Measurements from ENCODE around the gene CMKLR1.
A peak's percentile ranks its signal among the peaks of the same experiment; 100 is the strongest.

Gene CMKLR1

GRCh38 chr12:108304633-108305032 is 34.5 kb downstream of the CMKLR1 start:
- Histone ChIP-seq H3K27ac (ENCODE audit: insufficient read depth in 1 of 2, low read depth in 1 of 2, low read length in 2 of 2, poor library complexity in 1 of 2, severe bottlenecking in 2 of 2) (no peak overlapping the region), H3K27me3 (replicated peaks in 2 of 5; ENCODE audit: control insufficient read depth in 4 of 5, insufficient read depth in 5 of 5, low read length in 4 of 5) (no peaks in the 10 kb centered on the region), H3K4me1 (ENCODE audit: control extremely low read depth in 1 of 4, control insufficient read depth in 4 of 4, insufficient read depth in 4 of 4, low read length in 3 of 4) (peaks cover 0 to 58% (median 33%) of the 10 kb centered on the region in 4 experiments), H3K9me3 (ENCODE audit: control extremely low read depth in 1 of 5, control insufficient read depth in 4 of 5, insufficient read depth in 2 of 5, low read depth in 1 of 5, low read length in 4 of 5) (no peaks in the 10 kb centered on the region), H3K4me3 (ENCODE audit: control insufficient read depth in 1 of 7, extremely low read depth in 1 of 7, insufficient read depth in 4 of 7, low read depth in 2 of 7, low read length in 6 of 7) (no peak overlapping the region), H3K36me3 (ENCODE audit: control insufficient read depth in 4 of 4, insufficient read depth in 4 of 4, low read length in 3 of 4) (no peaks in the 10 kb centered on the region)
- CTCF ChIA-PET, result interaction anchor here (1.0 to 3.7 kb wide), 3 partner anchors 9 to 15 kb away, joined by 3 to 14 read pairs (median 3); no protein-coding TSS in a partner anchor
- POLR2A ChIA-PET, result interaction anchor here (0.7 kb wide), 1 partner anchor 19 kb away, joined by 3 read pairs; no protein-coding TSS in a partner anchor
- DNase-seq, result no peak
- WGBS (ENCODE audit: insufficient coverage), result 63% methylated on average over 7 of the region's 7 CpGs

GRCh38 chr12:108303703-108304102 is 35.4 kb downstream of the CMKLR1 start:
- ChIA-PET POLR2A (interaction anchor here (0.7 kb wide), 1 partner anchor 9 kb away, joined by 3 read pairs; no protein-coding TSS in a partner anchor), CTCF (interaction anchor here (1.5 to 2.0 kb wide), 2 partner anchors 9 kb away, joined by 4 to 5 read pairs; no protein-coding TSS in a partner anchor)
- H3K4me1 ChIP-seq (ENCODE audit: control extremely low read depth in 1 of 4, control insufficient read depth in 4 of 4, insufficient read depth in 4 of 4, low read length in 3 of 4), result peaks cover 0 to 57% (median 33%) of the 10 kb centered on the region in 4 experiments
- 98% methylated on average over 4 of the region's 8 CpGs for WGBS (ENCODE audit: insufficient coverage)
- DNase-seq, result no peak
- no peaks in the 10 kb centered on the region for H3K36me3 ChIP-seq (ENCODE audit: control insufficient read depth in 4 of 4, insufficient read depth in 4 of 4, low read length in 3 of 4)
- no peaks in the 10 kb centered on the region for H3K9me3 ChIP-seq (ENCODE audit: control extremely low read depth in 1 of 5, control insufficient read depth in 4 of 5, insufficient read depth in 2 of 5, low read depth in 1 of 5, low read length in 4 of 5)
- H3K27me3 ChIP-seq (replicated peaks in 2 of 5; ENCODE audit: control insufficient read depth in 4 of 5, insufficient read depth in 5 of 5, low read length in 4 of 5), result no peaks in the 10 kb centered on the region
- H3K27ac ChIP-seq (ENCODE audit: insufficient read depth in 1 of 2, low read depth in 1 of 2, low read length in 2 of 2, poor library complexity in 1 of 2, severe bottlenecking in 2 of 2), result no peak overlapping the region
- no peak overlapping the region for H3K4me3 ChIP-seq (ENCODE audit: control insufficient read depth in 1 of 7, extremely low read depth in 1 of 7, insufficient read depth in 4 of 7, low read depth in 2 of 7, low read length in 6 of 7)

GRCh38 chr12:108302403-108303311 is 36.5 kb downstream of the CMKLR1 start:
- Histone ChIP-seq H3K27me3 (replicated peaks in 2 of 5; ENCODE audit: control insufficient read depth in 4 of 5, insufficient read depth in 5 of 5, low read length in 4 of 5) (no peaks in the 10 kb centered on the region), H3K4me3 (ENCODE audit: control insufficient read depth in 1 of 7, extremely low read depth in 1 of 7, insufficient read depth in 4 of 7, low read depth in 2 of 7, low read length in 6 of 7) (no peak overlapping the region), H3K9me3 (ENCODE audit: control extremely low read depth in 1 of 5, control insufficient read depth in 4 of 5, insufficient read depth in 2 of 5, low read depth in 1 of 5, low read length in 4 of 5) (no peaks in the 10 kb centered on the region), H3K4me1 (ENCODE audit: control extremely low read depth in 1 of 4, control insufficient read depth in 4 of 4, insufficient read depth in 4 of 4, low read length in 3 of 4) (peaks cover 0 to 56% (median 33%) of the 10 kb centered on the region in 4 experiments), H3K36me3 (ENCODE audit: control insufficient read depth in 4 of 4, insufficient read depth in 4 of 4, low read length in 3 of 4) (no peaks in the 10 kb centered on the region), H3K27ac (ENCODE audit: insufficient read depth in 1 of 2, low read depth in 1 of 2, low read length in 2 of 2, poor library complexity in 1 of 2, severe bottlenecking in 2 of 2) (no peak overlapping the region)
- ChIA-PET CTCF (interaction anchor here (1.5 to 2.0 kb wide), 2 partner anchors 8 to 10 kb away, joined by 4 to 5 read pairs; no protein-coding TSS in a partner anchor), POLR2A (no interaction called here)
- 85% methylated on average over 16 of the region's 18 CpGs for WGBS (ENCODE audit: insufficient coverage)
- no peak for DNase-seq

- 57% methylated on average over 6 of the region's 6 CpGs for WGBS (ENCODE audit: insufficient coverage)
- CTCF ChIA-PET, result no interaction called here
- peak in 1 of 3 donors; percentile 46 for DNase-seq
These were observed 37.1 kb downstream of the CMKLR1 start for GRCh38 chr12:108302016-108302402.

GRCh38 chr12:108301346-108301745 is 37.8 kb downstream of the CMKLR1 start:
- peaks cover 3 to 52% (median 28%) of the 10 kb centered on the region in 4 experiments for H3K4me1 ChIP-seq (ENCODE audit: control extremely low read depth in 1 of 4, control insufficient read depth in 4 of 4, insufficient read depth in 4 of 4, low read length in 3 of 4)
- 100% methylated on average over 4 of the region's 6 CpGs for WGBS (ENCODE audit: insufficient coverage)
- H3K4me3 ChIP-seq (ENCODE audit: control insufficient read depth in 1 of 7, extremely low read depth in 1 of 7, insufficient read depth in 4 of 7, low read depth in 2 of 7, low read length in 6 of 7), result no peak overlapping the region
- DNase-seq, result no peak
- H3K9me3 ChIP-seq (ENCODE audit: control extremely low read depth in 1 of 5, control insufficient read depth in 4 of 5, insufficient read depth in 2 of 5, low read depth in 1 of 5, low read length in 4 of 5), result no peaks in the 10 kb centered on the region
- no peaks in the 10 kb centered on the region for H3K27me3 ChIP-seq (replicated peaks in 2 of 5; ENCODE audit: control insufficient read depth in 4 of 5, insufficient read depth in 5 of 5, low read length in 4 of 5)
- POLR2A ChIA-PET, result no interaction called here
- no peak overlapping the region for H3K27ac ChIP-seq (ENCODE audit: insufficient read depth in 1 of 2, low read depth in 1 of 2, low read length in 2 of 2, poor library complexity in 1 of 2, severe bottlenecking in 2 of 2)
- no peaks in the 10 kb centered on the region for H3K36me3 ChIP-seq (ENCODE audit: control insufficient read depth in 4 of 4, insufficient read depth in 4 of 4, low read length in 3 of 4)
- CTCF ChIA-PET, result interaction anchor here (0.9 kb wide), 1 partner anchor 11 kb away, joined by 3 read pairs; no protein-coding TSS in a partner anchor

More at GRCh38 chr12:108302016-108302402, 37.1 kb downstream of the CMKLR1 start:
- no peaks in the 10 kb centered on the region for H3K9me3 ChIP-seq (ENCODE audit: control extremely low read depth in 1 of 5, control insufficient read depth in 4 of 5, insufficient read depth in 2 of 5, low read depth in 1 of 5, low read length in 4 of 5)
- no peaks in the 10 kb centered on the region for H3K36me3 ChIP-seq (ENCODE audit: control insufficient read depth in 4 of 4, insufficient read depth in 4 of 4, low read length in 3 of 4)
- POLR2A ChIA-PET, result no interaction called here
- H3K27ac ChIP-seq (ENCODE audit: insufficient read depth in 1 of 2, low read depth in 1 of 2, low read length in 2 of 2, poor library complexity in 1 of 2, severe bottlenecking in 2 of 2), result no peak overlapping the region
- H3K4me3 ChIP-seq (ENCODE audit: control insufficient read depth in 1 of 7, extremely low read depth in 1 of 7, insufficient read depth in 4 of 7, low read depth in 2 of 7, low read length in 6 of 7), result no peak overlapping the region
- H3K4me1 ChIP-seq (ENCODE audit: control extremely low read depth in 1 of 4, control insufficient read depth in 4 of 4, insufficient read depth in 4 of 4, low read length in 3 of 4), result peaks cover 3 to 54% (median 31%) of the 10 kb centered on the region in 4 experiments
- H3K27me3 ChIP-seq (replicated peaks in 2 of 5; ENCODE audit: control insufficient read depth in 4 of 5, insufficient read depth in 5 of 5, low read length in 4 of 5), result no peaks in the 10 kb centered on the region

- Histone ChIP-seq H3K36me3 (ENCODE audit: control insufficient read depth in 4 of 4, insufficient read depth in 4 of 4, low read length in 3 of 4) (no peaks in the 10 kb centered on the region), H3K27ac (ENCODE audit: insufficient read depth in 1 of 2, low read depth in 1 of 2, low read length in 2 of 2, poor library complexity in 1 of 2, severe bottlenecking in 2 of 2) (no peak overlapping the region), H3K27me3 (replicated peaks in 2 of 5; ENCODE audit: control insufficient read depth in 4 of 5, insufficient read depth in 5 of 5, low read length in 4 of 5) (no peaks in the 10 kb centered on the region), H3K4me1 (ENCODE audit: control extremely low read depth in 1 of 4, control insufficient read depth in 4 of 4, insufficient read depth in 4 of 4, low read length in 3 of 4) (peaks cover 3 to 40% (median 16%) of the 10 kb centered on the region in 4 experiments), H3K9me3 (ENCODE audit: control extremely low read depth in 1 of 5, control insufficient read depth in 4 of 5, insufficient read depth in 2 of 5, low read depth in 1 of 5, low read length in 4 of 5) (no peaks in the 10 kb centered on the region), H3K4me3 (ENCODE audit: control insufficient read depth in 1 of 7, extremely low read depth in 1 of 7, insufficient read depth in 4 of 7, low read depth in 2 of 7, low read length in 6 of 7) (no peak overlapping the region)
- ChIA-PET CTCF (no interaction called here), POLR2A (no interaction called here)
- 92% methylated on average over 3 of the region's 7 CpGs for WGBS (ENCODE audit: insufficient coverage)
- no peak for DNase-seq
These were observed 39.0 kb downstream of the CMKLR1 start for GRCh38 chr12:108299980-108300696.

Data from common myeloid progenitor, CD34-positive (primary cell).